NCI-H345 treated with DMSO at 0.1 percent for 48 hours (cell line): ENCODE data around the gene DBN1.
A peak's percentile ranks its signal among the peaks of the same experiment; 100 is the strongest.

Experiments used
- DNase-seq: peaks from one replicate; lab custom pipeline; 2025; ENCODE audit not compliant: unreplicated experiment; lab: John Stamatoyannopoulos, UW

The DBN1 gene

GRCh38 chr5:177457852-177458681 lies 15.4 kb downstream of the DBN1 start:
- DNase-seq: no peak

GRCh38 chr5:177456976-177457851 lies 16.2 kb downstream of the DBN1 start:
- DNase-seq: peak; percentile 85

- no peak for DNase-seq
Observed at GRCh38 chr5:177456591-177456964, 16.9 kb downstream of the DBN1 start.

- peak; percentile 92 for DNase-seq
Observed at GRCh38 chr5:177455661-177456590, 17.5 kb downstream of the DBN1 start.

DNA sequence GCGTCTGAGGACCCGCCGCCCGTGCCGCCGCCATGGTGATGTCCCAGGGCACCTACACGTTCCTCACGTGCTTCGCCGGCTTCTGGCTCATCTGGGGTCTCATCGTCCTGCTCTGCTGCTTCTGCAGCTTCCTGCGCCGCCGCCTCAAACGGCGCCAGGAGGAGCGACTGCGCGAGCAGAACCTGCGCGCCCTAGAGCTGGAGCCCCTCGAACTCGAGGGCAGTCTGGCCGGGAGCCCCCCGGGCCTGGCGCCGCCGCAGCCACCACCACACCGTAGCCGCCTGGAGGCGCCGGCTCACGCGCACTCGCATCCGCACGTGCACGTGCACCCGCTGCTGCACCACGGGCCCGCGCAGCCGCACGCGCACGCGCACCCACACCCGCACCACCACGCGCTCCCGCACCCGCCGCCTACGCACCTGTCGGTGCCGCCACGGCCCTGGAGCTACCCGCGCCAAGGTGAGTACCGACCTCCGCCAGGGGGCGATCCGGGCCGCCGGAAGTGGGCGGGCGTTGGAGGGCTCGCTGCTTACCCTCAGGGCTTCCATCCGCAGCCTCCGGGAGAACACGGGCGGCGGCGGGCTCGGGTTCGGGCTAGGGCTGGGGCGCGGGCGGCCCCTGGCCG lies 18.3 kb downstream of the DBN1 start:
- DNase-seq: peak; percentile 81

- peak; percentile 81 for DNase-seq
Observed at GRCh38 chr5:177454397-177455035, 18.9 kb downstream of the DBN1 start.

DNA sequence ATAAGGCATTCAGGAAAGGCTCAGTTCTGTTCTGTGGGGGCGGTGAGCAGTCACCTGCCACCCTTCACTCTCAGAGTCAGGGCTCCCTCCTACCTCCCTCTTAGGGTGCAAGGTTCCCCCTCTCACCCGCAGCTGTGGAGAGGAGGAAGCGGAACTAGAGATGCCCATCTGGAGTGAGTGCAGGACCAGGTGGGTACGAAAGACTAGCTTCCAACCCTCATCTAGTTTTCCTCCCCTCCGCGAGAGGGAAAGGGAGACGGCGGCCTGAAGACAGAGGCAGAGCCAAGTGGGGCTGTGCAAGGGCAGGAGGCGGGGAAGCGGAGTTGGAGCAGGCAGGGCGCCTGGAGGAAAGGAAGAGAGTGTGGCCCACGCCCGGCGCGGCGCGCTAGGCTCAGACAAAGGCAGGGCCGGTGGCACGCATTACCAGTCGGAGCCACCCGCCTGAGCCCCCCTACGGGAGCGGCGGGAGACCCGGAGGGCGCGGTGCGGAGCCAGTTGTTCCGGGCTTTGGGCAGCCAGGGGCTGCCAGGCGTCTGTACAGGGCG lies 19.5 kb downstream of the DBN1 start:
- DNase-seq: no peak

DNA sequence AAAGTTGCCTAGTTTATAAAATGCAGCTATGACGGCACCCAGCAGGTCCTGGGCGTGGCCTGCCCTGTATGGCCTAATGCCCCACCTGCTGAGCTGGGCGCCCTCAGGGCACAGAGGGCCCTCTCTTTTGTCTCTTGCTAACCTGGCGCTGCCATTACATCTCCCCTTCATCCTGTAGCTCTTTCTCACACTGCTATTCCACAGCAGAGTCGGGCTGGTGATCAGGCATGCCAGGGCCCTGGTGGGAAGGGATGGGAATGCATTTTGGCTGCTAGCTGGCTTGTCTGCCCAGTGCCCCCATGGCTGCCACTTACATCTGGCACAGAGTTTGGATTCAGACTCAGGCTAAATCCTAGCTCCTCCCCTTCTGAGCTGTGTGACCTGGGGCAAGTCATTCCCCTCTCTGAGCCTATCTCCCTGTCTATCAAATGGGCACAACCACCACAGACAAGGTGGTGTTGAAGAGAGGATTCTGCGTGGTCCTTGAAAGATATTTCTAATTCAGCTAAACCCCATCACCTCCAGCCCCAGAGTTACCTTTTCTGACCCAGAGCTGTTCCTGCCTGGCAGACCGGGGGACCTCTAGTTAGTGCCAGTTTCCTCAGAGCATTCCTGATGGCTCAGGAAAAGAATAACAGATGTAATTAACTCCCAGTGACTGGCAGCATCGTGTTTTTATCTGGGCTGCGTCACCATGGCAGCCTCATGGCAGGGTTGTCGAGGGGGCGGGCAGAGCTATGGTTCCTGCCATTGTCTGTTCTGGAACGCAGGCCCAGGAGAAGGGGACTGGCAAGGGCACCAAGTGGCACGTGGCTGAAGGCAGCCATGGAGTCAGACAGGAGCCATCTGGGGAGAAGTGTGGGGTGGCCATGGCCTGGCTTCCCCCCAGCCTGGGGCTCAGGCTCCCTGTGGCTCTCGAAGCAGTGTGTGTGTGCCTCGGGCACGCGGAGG lies 20.5 kb downstream of the DBN1 start:
- no peak for DNase-seq

DNA sequence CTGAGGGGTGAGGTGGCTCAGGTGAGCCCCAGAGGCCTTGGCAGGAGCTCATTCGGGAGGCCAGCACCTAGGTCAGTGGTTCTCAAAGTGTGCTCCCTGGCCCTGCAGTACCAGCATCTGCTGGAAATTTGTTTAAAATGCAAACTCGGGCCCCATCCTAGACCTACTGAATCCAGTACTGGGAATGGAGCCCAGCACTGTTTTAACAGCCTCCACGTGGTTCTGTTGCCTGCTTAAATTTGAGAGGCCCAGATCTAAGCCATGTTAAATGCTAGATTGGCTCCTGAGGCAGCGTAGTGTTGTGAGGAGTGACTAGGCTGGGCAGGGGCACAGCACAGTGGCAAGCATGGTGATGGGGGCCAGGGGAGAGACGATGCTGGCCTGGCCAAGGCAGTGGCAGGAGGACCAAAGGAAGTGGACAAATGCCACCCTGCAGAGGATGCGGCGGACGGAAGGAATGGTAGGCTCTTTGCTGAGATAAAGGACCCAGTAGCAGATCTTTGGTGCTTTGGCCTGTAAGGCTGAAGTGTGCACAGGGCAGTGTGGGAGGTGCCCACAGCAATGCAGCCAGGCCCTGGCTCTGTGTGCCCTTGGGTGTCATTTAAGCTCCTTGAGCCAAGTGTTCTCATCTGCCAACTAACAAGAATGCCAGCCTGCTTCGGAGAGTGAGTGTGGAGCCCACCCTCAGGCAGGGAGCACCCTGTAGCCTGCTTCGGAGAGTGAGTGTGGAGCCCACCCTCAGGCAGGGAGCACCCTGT lies 22.6 kb downstream of the DBN1 start:
- DNase-seq: no peak

GRCh38 chr5:177449140-177450061 lies 24.0 kb downstream of the DBN1 start:
- DNase-seq: no peak

GRCh38 chr5:177448244-177448950 lies 25.0 kb downstream of the DBN1 start:
- DNase-seq: no peak

DNA sequence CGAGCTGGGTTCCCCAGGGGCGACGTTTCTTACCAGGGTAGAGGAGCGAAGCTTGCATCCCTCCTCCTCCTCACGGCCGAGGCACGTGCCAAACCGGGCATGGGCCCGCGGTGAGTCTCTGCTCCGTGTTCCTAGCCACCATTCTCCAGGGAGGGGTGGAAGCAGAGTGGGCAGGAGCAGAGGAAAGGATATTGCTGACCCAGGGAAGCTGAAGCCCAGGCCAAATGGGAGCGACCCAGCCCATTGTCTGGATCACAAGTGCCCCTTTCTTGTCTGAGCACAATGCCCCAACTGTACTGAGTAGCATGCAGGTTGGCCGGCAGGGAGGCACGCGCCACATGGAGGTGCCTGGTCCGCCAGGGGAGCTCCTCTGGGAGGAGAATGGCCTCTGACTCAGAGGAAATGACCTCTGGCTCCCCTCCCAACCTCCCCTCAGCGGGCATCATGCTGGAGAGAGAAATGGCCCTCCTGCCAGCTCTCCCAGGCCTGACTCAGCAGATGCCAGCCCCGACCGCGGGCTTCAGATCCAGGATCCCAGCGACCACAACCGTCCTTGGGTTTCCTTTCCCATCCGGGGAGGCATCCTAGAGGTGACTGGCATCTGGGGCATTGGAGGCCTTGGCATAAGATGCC lies 25.7 kb downstream of the DBN1 start:
- DNase-seq: no peak

DNA sequence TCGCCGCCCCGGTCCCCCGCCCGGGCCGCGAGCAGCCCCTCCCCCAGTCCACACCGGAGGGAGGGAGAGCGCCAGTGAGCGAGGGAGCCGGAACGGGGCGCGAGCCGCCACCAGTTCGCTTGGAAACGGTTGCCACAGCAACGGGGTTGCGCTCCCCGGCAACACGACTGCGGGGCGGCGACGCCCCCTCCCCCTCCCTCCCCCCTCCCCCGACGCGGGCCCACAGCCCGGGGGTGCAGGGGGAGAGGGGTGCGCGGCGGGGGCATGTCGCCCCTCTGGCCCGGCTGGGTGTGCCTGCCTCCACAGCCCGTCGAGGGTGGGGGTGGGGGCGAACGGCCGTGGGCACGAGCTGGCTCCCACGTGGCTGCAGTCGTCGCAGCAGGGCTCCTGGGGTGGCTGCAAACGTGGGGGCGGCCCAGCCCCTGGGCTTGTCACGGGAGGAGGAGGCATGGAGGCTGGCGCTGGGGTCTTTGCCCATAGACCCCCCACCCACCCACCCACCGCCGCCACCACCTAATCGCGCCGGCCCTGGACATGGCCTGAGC lies 26.3 kb downstream of the DBN1 start:
- peak; percentile 63 for DNase-seq

DNA sequence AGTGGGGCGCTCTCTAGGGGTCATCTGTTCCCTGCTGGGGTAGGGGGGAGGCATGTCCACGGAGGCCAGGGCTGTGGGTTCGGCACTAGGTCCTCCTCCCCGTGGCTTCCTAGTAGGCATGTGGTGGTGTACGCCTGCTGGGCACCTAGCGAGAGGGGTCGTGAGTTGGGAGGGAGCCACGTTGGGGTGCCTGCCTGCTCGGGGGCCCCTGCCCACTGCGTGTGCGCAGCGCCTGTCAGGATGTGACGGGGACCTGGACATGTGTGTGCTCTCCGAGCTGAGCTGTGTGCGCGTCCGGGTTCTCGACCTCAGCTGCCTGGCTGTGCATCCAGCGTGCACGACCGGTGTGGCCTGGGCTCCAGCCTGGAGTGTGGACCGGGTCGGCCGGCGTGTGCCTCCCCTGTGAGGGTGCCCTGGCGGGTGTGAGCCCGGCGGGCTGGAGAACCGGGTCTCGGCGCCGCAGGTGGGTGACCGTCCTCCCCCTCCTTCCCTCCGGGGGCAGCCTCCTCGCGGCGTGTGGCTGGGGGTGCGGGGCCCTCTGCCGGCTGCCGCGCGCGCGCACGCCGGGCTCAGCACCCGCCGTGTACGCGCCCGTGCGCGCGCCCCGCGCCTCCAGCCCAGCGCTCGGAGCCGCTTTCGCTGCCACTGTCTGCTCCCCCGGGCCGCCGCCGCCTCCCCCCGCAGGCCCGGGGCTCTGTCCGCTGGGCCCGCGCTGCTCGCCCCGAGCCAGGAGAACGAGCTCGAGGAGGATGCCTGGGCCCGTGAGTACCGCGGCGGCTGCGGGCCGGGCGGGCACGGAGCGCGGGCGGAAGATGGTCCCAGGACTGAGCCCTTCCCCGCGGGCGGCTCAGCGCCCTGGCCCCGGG lies 27.0 kb downstream of the DBN1 start, which contains the start of gene PRR7:
PRR7 (plus strand) TSS at position 615 of the 866 bp plus-strand sequence. CDS start 8,254 bp downstream, outside the sequence.
- peak; percentile 56 for DNase-seq

GRCh38 chr5:177445917-177446199 lies 27.6 kb downstream of the DBN1 start:
- no peak for DNase-seq
